Left kidney (tissue), 2 donors: ENCODE measurements around the gene PID1. TPM values are rescaled to one million over a fixed set of nuclear protein-coding genes. Genes with fewer than 3 reads are reported as not detected.
"Not testable (repeated sequence)": the region's sequence is repeated elsewhere in the genome, so short reads cannot be mapped to it uniquely, and the experiment has no call there.

Experiments
- DNase-seq: peaks from one replicate; pipeline ENCODE4 v3.0.0-alpha.2; 2013
- polyA plus RNA-seq: library from polyadenylated mRNA; unstranded; fragments of 120-200 nt; gene quantifications from one replicate; pipeline ENCODE4 v1.2.1, GENCODE V29; 2013; ENCODE audit not compliant: insufficient read length

The PID1 gene
- polyA plus RNA-seq, 1 donor = 5.4 TPM

- no peak for DNase-seq
Measured at GRCh38 chr2:229118336-229118735, 152.8 kb downstream of the PID1 start.

DNA sequence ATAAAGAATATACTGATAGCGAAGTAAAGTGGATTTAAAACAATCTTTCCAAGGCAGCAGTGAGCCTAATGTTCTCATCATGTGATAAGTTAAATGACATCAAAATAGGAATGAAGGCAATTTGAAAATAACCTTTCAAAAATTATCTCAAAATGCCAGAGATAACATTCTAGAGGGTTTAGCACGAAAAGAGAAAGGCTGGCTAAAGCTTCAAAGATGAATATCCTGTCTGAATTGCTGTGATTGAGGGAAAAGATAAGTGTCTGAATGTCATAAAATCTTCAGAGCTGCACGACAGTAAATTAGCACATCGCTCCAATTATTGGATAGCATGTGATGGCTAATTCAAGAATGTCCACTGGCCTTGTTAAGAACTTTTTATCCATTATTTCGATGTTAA is 159.3 kb downstream of the PID1 start:
- no peak for DNase-seq

GRCh38 chr2:229109195-229109594 is 161.9 kb downstream of the PID1 start:
- DNase-seq = no peak

- DNase-seq = no peak
Measured at GRCh38 chr2:229107601-229108000, 163.5 kb downstream of the PID1 start.

GRCh38 chr2:229104974-229105387 is 166.1 kb downstream of the PID1 start:
- no peak for DNase-seq

DNA sequence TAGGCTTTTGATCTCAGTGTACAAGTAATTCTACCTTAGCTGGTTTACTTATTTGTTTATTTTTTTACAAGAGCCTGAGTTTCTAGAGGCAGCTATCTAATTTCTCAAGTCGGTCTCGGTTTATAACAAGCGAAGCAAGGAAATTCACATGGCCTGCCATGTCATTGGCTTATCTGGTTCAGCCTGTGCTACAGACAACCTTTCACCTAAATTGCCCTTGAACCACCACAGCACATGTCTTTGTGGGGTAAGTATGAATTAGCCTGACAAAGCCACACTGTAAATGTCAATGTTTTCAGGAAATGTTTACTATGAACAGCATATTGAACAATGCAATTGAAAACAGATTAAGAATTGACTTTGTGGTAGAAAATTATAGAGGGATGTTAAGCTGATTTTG is 167.1 kb downstream of the PID1 start:
- DNase-seq = no peak

DNA sequence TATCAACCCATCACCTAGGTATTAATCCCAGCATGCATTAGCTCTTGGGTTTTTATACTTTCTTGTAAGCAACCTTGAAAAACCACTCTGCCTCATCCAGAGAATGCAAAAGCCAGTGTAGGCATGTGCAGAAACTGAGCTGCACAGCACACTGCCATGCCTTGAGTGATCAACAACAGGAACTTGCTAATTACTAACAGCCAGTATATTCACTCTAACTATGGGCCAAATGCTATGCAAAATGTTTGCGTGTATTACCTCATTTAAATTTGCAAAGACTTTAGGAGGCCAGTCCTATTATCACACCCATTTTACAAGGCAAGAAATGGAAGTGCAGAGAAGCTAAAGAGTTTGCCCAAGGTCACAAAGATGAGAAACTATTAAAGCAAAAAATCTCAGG is 169.8 kb downstream of the PID1 start:
- DNase-seq = no peak

DNA sequence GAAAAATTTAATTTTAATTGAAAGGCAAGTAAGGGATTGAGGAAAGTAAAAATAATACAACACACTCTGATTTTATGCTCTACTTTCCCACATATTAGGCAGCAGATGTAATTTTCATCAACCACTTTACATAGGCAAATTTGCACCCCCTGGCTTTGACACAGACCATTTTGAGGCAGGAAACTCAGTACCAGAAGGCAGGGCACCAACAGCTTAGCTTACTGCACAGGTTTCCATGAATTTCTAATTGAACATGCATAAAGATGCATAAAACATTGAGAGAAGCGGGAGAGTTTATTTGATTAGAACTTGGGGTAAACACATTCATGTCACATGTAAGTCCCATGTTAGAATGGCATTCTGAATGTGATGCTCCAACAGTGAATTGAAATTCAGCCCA is 171.9 kb downstream of the PID1 start:
- no peak for DNase-seq

DNA sequence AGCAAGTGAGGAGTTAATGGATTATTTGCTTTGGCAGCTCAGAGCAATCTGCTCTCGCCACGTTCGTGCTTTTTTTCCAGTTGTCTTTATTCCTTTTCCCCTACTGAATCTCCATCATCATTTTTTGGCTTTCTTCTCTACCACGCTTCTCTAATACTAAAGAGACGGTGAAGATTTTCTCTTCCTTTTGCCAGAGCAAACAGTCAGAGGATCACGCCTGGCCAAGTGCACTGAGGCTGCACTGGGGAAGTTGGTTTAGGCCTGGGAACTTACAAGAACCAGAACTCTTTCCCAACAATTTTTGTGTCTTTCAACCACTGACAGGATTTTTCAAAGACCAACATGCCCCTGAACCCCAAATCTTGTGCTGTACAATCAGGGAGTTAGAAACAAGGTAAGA is 172.3 kb downstream of the PID1 start:
- no peak for DNase-seq

DNA sequence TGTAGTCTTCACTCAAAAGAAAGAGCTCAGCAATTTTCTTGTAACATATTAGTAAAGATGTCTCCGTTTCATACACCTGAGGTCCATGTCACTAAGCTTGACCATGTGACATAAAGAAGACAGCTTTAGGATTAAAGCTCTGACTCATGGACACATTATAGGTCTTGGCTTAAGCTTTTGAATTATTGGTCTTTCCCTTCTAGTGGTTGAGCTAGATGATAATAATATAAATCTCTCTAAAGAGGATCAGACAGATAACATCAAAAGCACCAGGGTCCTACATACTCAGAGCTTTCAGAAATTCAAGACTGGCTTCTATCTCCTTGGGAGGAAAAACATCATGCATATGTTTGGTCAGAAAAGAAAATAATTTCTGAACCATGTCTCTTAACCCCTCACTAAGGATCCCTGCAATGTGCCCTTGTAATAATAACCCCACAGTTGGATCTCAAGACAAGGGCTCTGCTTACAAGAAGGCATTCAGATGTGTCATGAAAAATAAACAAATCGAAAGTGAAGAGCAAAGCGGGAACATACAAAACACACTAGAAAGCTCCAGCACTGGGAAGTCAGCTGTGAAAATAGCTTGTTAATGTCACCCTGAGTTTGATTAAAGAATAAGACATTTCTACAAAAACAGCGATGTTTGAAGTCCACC is 174.5 kb downstream of the PID1 start:
- no peak for DNase-seq

DNA sequence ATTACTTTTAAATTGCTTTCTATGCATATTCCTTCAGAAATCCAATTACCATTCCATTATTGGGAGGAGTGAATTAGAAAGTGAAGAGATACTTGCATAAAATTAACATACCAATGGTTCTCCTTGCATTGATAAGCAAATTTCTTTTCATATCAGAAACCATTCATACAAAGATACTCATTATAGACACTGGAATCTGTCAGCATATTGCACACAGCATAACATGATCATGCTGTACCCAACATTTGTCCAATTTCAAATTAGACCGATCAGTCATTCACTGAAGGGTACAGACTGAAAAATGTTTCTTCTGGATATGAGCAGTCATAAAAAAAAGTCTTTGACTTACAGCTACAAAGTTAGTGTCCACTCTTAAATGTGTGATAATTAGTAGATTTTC is 175.6 kb downstream of the PID1 start:
- no peak for DNase-seq

DNA sequence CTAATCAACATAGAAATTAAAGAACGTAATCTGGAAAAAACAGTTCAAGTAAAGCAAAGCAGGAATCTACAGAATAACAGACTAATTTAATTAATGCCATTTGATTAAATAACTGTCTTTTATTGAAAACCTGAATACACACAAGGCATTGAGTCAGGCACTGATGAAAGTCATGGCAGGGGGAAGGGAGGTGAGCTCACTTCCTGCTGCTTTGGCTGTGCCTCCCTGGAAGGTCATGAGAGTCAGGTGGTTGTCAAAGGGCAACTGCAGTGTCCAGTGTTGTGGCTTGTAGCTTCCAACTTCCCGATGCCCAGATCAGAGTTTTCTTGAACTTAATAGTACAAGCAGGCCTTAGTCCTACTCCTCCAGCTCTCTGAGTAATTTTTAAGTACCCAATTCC is 180.9 kb downstream of the PID1 start:
- no peak for DNase-seq

DNA sequence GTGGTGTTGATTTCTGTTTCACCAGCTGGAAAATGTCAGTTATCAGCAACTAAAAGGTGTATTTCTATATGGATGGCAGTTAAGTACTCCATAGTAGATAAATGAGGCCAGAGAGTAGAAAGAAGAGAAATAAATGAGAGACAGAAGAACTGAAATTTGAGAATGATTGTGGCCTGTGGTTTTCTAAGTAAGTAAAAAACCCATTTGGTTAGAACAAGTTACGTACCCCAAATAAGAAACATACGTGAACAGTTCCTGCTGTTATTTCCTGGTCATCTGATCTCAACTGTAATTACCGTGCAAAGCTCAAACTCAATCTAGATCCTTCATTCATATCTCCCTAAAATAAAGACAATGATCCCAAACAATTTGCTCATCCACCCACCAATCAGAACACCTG is 181.3 kb downstream of the PID1 start:
- DNase-seq = no peak

DNA sequence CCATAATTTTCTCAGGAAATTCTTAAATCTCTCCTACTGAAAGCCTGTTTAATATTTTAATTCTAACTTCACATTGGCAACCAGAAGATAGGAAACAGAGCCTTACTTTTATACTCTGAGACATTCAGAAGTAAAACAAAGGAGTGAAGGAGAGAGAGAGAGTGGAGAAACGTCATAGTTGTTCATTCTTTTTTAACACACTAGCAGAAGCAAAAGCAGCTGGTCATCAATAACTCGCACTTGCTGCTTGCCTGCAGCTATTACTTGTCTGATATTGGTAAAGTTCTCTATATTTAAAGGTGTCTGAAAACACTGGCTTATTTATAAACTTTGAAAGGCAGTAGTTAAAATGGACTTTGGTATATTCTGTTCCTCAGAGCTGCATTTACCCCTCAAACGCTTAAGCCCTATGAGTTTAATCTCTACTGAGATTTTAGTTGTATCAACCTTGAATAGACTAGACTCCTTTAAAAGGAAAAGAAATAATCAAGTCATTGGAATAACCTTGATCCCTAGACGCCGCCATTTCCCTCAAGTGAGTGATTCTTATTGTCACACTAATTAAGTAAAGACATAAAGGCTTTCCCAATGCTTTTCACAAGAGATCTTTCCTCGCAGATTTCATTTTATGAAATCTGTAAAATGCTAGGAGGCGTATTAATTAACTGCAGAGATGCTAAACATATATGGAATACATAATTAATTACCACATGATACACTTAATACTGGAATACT is 182.0 kb downstream of the PID1 start:
- no peak for DNase-seq

- DNase-seq = no peak
Measured at GRCh38 chr2:229088517-229088913, 182.6 kb downstream of the PID1 start.

DNA sequence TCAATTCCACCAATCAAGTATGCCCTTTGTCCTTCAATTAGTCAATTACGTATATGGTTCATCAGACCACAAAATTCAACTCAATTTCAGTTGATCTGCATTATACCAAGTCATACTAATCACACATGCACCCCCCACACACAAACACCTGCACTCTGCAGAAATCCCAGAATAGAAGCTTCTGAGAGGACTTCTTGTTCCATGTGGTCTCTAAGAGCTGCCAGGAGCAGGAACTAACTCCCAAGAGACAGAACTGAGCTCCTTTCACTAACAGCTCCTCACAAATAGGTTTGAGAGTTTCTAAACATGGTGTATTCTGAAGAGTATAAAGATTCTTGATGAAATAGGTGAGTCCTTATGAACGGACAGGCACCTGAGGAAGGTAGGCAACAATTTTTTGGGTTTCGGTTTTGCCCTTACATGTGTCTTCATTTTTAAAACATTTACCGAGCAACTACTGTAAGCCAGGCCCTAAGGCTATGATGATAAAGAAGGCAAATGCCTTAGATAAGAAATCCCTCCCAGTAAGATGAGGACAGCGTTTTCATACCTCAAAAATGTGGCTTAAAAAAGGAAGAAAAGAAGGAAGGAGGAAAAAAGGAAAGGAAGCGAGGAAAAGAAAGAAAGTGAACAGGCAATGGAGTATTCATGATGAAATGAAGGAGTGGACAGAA is 183.1 kb downstream of the PID1 start:
- DNase-seq = no peak

DNA sequence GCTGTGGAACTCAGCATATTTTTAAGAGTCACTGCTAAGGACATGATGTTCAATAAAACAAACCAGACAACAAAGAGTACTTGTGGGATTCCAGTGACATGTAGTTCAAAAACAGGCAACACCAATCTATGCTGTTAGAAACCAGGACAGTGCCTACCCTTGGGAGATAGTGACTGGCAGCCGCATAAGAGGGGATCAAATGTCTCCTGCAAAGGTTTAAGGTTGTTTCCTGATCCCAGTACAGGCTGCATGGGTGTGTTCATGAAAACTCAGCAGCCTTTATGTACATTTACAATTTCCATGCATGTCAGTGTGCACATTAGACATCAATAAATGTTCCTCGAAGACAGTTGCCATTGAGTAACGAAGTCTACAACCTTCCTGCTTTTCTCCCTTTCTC is 183.8 kb downstream of the PID1 start:
- DNase-seq = no peak

GRCh38 chr2:229085439-229085838 is 185.6 kb downstream of the PID1 start:
- no peak for DNase-seq

- no peak for DNase-seq
Measured at GRCh38 chr2:229084447-229084846, 186.6 kb downstream of the PID1 start.

GRCh38 chr2:229083606-229084340 is 187.3 kb downstream of the PID1 start:
- DNase-seq = no peak

DNA sequence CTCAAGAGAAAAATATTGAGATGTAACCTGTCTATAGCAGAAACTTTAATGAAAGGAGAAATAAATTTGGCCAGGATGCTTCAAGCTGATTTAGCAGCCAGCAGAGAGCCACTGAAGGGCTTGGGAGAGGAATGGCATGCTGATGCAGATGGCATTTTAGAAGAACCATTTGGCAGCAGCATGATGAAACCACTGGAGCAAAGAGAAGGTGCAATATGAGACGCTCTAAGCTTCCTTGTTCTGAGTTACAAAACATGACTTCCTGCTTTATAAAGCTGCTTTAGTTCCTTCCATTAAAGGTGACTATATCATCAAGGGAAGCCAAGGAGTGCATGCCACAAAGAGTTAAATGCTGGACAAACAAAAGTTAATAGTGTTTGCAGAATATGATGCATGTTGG is 189.7 kb downstream of the PID1 start:
- no peak for DNase-seq

- DNase-seq = no peak
Measured at GRCh38 chr2:229080172-229080571, 190.9 kb downstream of the PID1 start.

DNA sequence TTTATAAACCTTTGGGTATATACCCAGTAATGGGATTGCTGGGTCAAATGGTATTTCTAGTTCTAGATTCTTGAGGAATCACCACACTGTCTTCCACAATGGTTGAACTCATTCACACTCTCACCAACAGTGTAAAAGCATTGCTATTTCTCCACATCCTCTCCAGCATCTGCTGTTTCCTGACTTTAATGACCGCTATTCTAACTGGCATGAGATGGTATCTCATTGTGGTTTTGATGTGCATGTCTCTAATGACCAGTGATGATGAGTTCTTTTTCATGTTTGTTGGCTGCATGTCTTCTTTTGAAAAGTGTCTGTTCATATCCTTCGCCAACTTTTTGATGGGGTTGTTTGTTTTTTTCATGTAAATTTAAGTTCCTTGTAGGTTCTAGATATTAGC is 194.2 kb downstream of the PID1 start:
- not testable (repeated sequence) for DNase-seq
